ENCODE measurements around the gene NFIB.

Gene NFIB

DNA sequence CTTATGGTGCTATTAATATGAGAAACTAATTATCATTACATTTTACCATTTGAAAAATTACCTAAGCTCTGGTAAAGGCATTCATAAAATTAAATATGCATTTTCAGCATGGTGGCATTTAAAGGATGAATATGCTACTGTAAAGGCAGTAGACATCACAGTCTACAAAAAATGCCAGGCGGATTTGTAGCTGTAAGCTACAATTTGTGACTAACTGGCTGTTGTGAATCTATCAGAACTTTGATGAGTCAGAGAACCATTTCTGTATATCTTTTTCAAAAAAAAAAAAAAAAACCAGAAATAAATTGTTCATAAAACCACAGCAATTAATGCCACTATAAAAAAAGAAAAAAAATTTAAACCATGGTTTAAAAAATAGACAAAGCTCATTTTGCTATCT, 186.3 kb downstream of the NFIB start:
- no peak overlapping the region for H3K4me3 ChIP-seq (ENCODE audit: low read length)
- DNase-seq (ENCODE audit: low read depth), result no peak
- no peak for TF ChIP-seq CTCF (conservative IDR thresholded peaks at IDR 0.05; ENCODE audit: low read length)

GRCh38 chr9:14119694-14120514, 194.0 kb downstream of the NFIB start:
- H3K4me3 ChIP-seq (ENCODE audit: low read length), result no peak overlapping the region
- no peak for TF ChIP-seq CTCF (conservative IDR thresholded peaks at IDR 0.05; ENCODE audit: low read length)
- DNase-seq (ENCODE audit: low read depth), result peak; percentile 16

DNA sequence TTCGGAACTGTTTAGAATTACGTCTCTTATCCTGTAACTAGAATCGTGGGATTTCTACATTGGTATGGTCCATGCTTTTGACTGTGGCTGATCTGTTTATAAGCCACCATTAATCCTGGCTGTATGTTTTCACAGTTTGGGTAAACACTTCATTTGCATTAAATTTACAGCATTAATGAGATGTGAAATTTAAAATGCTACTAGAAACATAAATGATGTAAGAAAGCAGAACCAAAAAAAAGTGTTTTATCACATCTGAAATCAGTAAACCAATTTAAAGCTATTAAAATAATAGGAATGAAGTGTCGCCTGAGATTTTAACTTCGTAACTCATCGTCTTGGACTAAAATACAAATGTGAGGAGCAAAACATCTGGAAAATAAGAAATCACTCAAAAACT, 201.7 kb downstream of the NFIB start:
- no peak for DNase-seq (ENCODE audit: low read depth)
- TF ChIP-seq CTCF (conservative IDR thresholded peaks at IDR 0.05; ENCODE audit: low read length), result no peak
- no peak overlapping the region for H3K4me3 ChIP-seq (ENCODE audit: low read length)

DNA sequence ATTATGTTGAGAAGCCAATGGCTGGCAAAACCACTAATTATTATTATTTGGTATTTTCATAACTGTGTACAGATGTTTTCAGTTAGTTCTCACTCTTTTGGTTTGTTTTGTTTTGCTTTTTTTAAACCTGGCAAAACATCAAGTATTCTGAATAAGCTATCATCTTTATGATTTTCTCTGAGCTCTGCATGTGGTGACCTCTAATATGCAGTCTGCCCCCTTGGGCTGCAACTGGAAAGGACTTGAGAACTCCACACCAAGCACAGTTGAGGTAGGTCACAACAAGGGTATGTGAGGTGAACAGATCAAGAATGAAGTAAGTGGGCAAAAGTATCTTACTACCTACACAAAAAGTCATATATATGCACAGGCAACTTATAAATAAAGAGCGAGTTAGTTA, 202.2 kb downstream of the NFIB start:
- DNase-seq (ENCODE audit: low read depth), result peak; percentile 3
- no peak for TF ChIP-seq CTCF (conservative IDR thresholded peaks at IDR 0.05; ENCODE audit: low read length)
- H3K4me3 ChIP-seq (ENCODE audit: low read length), result no peak overlapping the region

- DNase-seq (ENCODE audit: low read depth), result no peak
- no peak for TF ChIP-seq CTCF (conservative IDR thresholded peaks at IDR 0.05; ENCODE audit: low read length)
Observed at GRCh38 chr9:14107977-14108376, 206.0 kb downstream of the NFIB start.

GRCh38 chr9:14107495-14107894, 206.4 kb downstream of the NFIB start:
- no peak overlapping the region for H3K4me3 ChIP-seq (ENCODE audit: low read length)
- no peak for DNase-seq (ENCODE audit: low read depth)
- TF ChIP-seq CTCF (conservative IDR thresholded peaks at IDR 0.05; ENCODE audit: low read length), result no peak

More at GRCh38 chr9:14107977-14108376, 206.0 kb downstream of the NFIB start:
- no peak overlapping the region for H3K4me3 ChIP-seq (ENCODE audit: low read length)

- TF ChIP-seq CTCF (conservative IDR thresholded peaks at IDR 0.05; ENCODE audit: low read length), result no peak
- no peak overlapping the region for H3K4me3 ChIP-seq (ENCODE audit: low read length)
- DNase-seq (ENCODE audit: low read depth), result no peak
Observed at GRCh38 chr9:14106699-14107098, 207.2 kb downstream of the NFIB start.
